GM23338 (cell line): Measurements from ENCODE around the gene P2RX7. TPM values are rescaled to one million over a fixed set of nuclear protein-coding genes. Genes with fewer than 3 reads are reported as not detected.

ENCODE experiments used
- ATAC-seq: fragments of 200-7000 bp; cut with Tn5 transposase; 3 replicates; pipeline ENCODE4 v1.9.1; 2020
- DNase-seq: peaks from one replicate; pipeline ENCODE4 v3.0.0-alpha.2; 2015; ENCODE audit warnings: low spot score
- H2AFZ ChIP-seq: fragments of 200-600 bp; sonication (generic); 2 replicates; pipeline ENCODE4 v1.8.0; 2016; ENCODE audit warnings: antibody characterized with exemption, mild to moderate bottlenecking, moderate library complexity
- H3F3A ChIP-seq: fragments of 200-600 bp; sonication (generic); replicated peaks from 2 replicates; pipeline ENCODE4 v1.8.0; 2017; ENCODE audit warnings: antibody characterized with exemption, mixed run types, low read depth
- H3K27ac ChIP-seq: fragments of 200-600 bp; sonication (generic); 2 replicates; pipeline ENCODE4 v1.6.1; 2016; ENCODE audit warnings: low read depth
- H3K27me3 ChIP-seq: fragments of 200-600 bp; sonication (generic); 2 replicates; pipeline ENCODE4 v1.8.0; 2016; ENCODE audit warnings: mild to moderate bottlenecking, mixed run types, moderate library complexity; ENCODE audit not compliant: insufficient read depth
- H3K36me3 ChIP-seq: fragments of 200-600 bp; sonication (generic); 2 replicates; pipeline ENCODE4 v1.8.0; 2016; ENCODE audit warnings: mild to moderate bottlenecking; ENCODE audit not compliant: insufficient read depth
- H3K4me1 ChIP-seq: fragments of 200-600 bp; sonication (generic); 2 replicates; pipeline ENCODE4 v1.8.0; 2016; ENCODE audit warnings: mild to moderate bottlenecking, moderate library complexity; ENCODE audit not compliant: insufficient read depth
- H3K4me2 ChIP-seq: fragments of 200-600 bp; sonication (generic); 2 replicates; pipeline ENCODE4 v1.7.1; 2017; ENCODE audit warnings: mixed run types
- H3K4me3 ChIP-seq: fragments of 200-600 bp; sonication (generic); 2 replicates; pipeline ENCODE4 v1.6.1; 2016; ENCODE audit warnings: mixed run types
- H3K79me2 ChIP-seq: fragments of 200-600 bp; sonication (generic); replicated peaks from 2 replicates; pipeline ENCODE4 v1.8.0; 2017; ENCODE audit warnings: mild to moderate bottlenecking; ENCODE audit not compliant: insufficient read depth
- H3K9me2 ChIP-seq: fragments of 200-600 bp; sonication (generic); 2 replicates; pipeline ENCODE4 v1.8.0; 2017; ENCODE audit not compliant: insufficient read depth
- H4K20me1 ChIP-seq: fragments of 200-600 bp; sonication (generic); replicated peaks from 2 replicates; pipeline ENCODE4 v1.8.0; 2017; ENCODE audit warnings: mild to moderate bottlenecking; ENCODE audit not compliant: insufficient read depth
- H3K27ac Mint-ChIP-seq: 2 replicates; pipeline ENCODE4 v1.8.0; 2020; ENCODE audit warnings: inconsistent platforms, mild to moderate bottlenecking, moderate library complexity, mixed read lengths
- H3K27me3 Mint-ChIP-seq: 3 replicates; pipeline ENCODE4 v1.8.0; 2022; ENCODE audit warnings: low read depth, mild to moderate bottlenecking, moderate library complexity, mixed read lengths, inconsistent platforms; ENCODE audit not compliant: insufficient read depth, poor library complexity
- H3K36me3 Mint-ChIP-seq: 3 replicates; pipeline ENCODE4 v1.8.0; 2021; ENCODE audit warnings: low read depth, mild to moderate bottlenecking, inconsistent platforms, moderate library complexity, mixed read lengths
- H3K4me1 Mint-ChIP-seq: 3 replicates; pipeline ENCODE4 v1.8.0; 2020; ENCODE audit warnings: mild to moderate bottlenecking, inconsistent platforms, mixed read lengths
- H3K4me3 Mint-ChIP-seq: 3 replicates; pipeline ENCODE4 v1.8.0; 2021; ENCODE audit warnings: moderate library complexity, mild to moderate bottlenecking, inconsistent platforms, mixed read lengths
- H3K9me3 Mint-ChIP-seq: 3 replicates; pipeline ENCODE4 v1.8.0; 2020; ENCODE audit warnings: moderate library complexity, mild to moderate bottlenecking, inconsistent platforms, mixed read lengths
- CREB1 ChIP-seq: fragments of 250-450 bp; sonication (Bioruptor Pico); IDR thresholded peaks from 2 replicates; pipeline ENCODE4 v1.5.0; 2020; ENCODE audit warnings: low read depth, mild to moderate bottlenecking, moderate library complexity
- EZH2 ChIP-seq: fragments of 200-600 bp; sonication (generic); IDR thresholded peaks from one replicate; pipeline ENCODE4 v1.8.0; 2017; ENCODE audit warnings: antibody characterized with exemption, mild to moderate bottlenecking, low read depth; ENCODE audit not compliant: unreplicated experiment
- EZH2phosphoT487 ChIP-seq: fragments of 200-600 bp; sonication (generic); IDR thresholded peaks from one replicate; pipeline ENCODE4 v1.8.1; 2018; ENCODE audit warnings: antibody characterized with exemption; ENCODE audit not compliant: unreplicated experiment
- JUNB ChIP-seq: IDR thresholded peaks from one replicate; pipeline ENCODE4 v1.6.1; 2016; ENCODE audit warnings: antibody characterized with exemption; ENCODE audit not compliant: unreplicated experiment
- NANOG ChIP-seq: IDR thresholded peaks from 2 replicates; pipeline ENCODE4 v1.6.1; 2016; ENCODE audit warnings: antibody characterized with exemption, borderline replicate concordance
- POLR2AphosphoS5 ChIP-seq: IDR thresholded peaks from 2 replicates; pipeline ENCODE4 v1.6.1; 2016; ENCODE audit warnings: antibody characterized with exemption, low read depth
- STAT1 ChIP-seq: IDR thresholded peaks from one replicate; pipeline ENCODE4 v1.6.1; 2016; ENCODE audit warnings: antibody characterized with exemption; ENCODE audit not compliant: unreplicated experiment
- ZNF114 ChIP-seq: fragments of 250-450 bp; sonication (Bioruptor Pico); IDR thresholded peaks from 2 replicates; pipeline ENCODE4 v1.5.0; 2020; ENCODE audit warnings: mild to moderate bottlenecking, moderate library complexity
- ZNF331 ChIP-seq: fragments of 250-450 bp; sonication (Bioruptor Pico); IDR thresholded peaks from 2 replicates; pipeline ENCODE4 v1.5.0; 2020; ENCODE audit warnings: low read depth, mild to moderate bottlenecking, moderate library complexity
- polyA plus RNA-seq: library from polyadenylated mRNA; unstranded; fragments of >200 nt; fragmentation: Nextera tagmentation; extraction: Ambion mirVana; gene quantifications from 2 replicates; pipeline ENCODE4 v1.2.1, GENCODE V29; 2016
- total RNA-seq: library from RNA; depleted of rRNA; stranded (reverse); fragments of >200 nt; shearing (Covaris generic); gene quantifications from 2 replicates; pipeline ENCODE4 v1.2.3, GENCODE V29; 2014
- TF ChIP-seq, protein P1 (sequence below), 2 experiments: fragments of 200-600 bp in 1 of 2; sonication (generic) in 1 of 2; conservative IDR thresholded peaks; 2 replicates each; pipeline versions ENCODE4 v1.5.1 to v1.6.1; 2016 to 2017; ENCODE audit warnings: antibody characterized with exemption in 2 of 2, low read depth in 2 of 2, mild to moderate bottlenecking in 2 of 2, moderate library complexity in 1 of 2
- TF ChIP-seq, protein P2 (sequence below): fragments of 250-450 bp; sonication (Bioruptor Pico); IDR thresholded peaks from 2 replicates; pipeline ENCODE4 v1.5.0; 2020; ENCODE audit warnings: mild to moderate bottlenecking, moderate library complexity

Gene P2RX7
- total and polyA plus RNA-seq, 2 experiments from 2014 or later: 0.24 to 0.48 TPM

DNA sequence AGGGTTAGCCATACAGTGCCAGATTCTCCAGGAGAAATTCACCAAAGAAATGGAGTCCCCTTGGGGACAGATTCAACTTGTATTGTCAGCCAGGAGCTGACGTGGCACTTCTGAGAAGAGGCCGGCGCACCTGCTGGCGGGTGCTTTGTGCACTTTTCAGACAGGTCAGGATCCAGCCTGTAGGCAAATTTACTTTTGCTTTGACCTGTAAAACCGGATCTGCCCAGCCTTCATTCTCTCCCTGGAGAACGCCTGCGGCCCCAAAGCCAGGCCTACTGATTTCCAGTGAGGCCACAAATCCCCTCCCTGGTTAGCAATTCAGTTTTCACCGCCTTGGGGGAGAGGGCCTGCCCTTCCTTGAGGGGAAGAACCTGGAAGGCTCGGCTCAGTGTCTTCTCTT, 94.6 kb downstream of the P2RX7 start (continued):
- no peak for TF ChIP-seq EZH2
- TF ChIP-seq, protein P1, sequence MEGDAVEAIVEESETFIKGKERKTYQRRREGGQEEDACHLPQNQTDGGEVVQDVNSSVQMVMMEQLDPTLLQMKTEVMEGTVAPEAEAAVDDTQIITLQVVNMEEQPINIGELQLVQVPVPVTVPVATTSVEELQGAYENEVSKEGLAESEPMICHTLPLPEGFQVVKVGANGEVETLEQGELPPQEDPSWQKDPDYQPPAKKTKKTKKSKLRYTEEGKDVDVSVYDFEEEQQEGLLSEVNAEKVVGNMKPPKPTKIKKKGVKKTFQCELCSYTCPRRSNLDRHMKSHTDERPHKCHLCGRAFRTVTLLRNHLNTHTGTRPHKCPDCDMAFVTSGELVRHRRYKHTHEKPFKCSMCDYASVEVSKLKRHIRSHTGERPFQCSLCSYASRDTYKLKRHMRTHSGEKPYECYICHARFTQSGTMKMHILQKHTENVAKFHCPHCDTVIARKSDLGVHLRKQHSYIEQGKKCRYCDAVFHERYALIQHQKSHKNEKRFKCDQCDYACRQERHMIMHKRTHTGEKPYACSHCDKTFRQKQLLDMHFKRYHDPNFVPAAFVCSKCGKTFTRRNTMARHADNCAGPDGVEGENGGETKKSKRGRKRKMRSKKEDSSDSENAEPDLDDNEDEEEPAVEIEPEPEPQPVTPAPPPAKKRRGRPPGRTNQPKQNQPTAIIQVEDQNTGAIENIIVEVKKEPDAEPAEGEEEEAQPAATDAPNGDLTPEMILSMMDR (conservative IDR thresholded peaks at IDR 0.05; ENCODE audit: low read depth in 2 of 2): no peak
- no peak for TF ChIP-seq ZNF114 (CRISPR knock-in tag)
- TF ChIP-seq POLR2AphosphoS5: no peak

DNA sequence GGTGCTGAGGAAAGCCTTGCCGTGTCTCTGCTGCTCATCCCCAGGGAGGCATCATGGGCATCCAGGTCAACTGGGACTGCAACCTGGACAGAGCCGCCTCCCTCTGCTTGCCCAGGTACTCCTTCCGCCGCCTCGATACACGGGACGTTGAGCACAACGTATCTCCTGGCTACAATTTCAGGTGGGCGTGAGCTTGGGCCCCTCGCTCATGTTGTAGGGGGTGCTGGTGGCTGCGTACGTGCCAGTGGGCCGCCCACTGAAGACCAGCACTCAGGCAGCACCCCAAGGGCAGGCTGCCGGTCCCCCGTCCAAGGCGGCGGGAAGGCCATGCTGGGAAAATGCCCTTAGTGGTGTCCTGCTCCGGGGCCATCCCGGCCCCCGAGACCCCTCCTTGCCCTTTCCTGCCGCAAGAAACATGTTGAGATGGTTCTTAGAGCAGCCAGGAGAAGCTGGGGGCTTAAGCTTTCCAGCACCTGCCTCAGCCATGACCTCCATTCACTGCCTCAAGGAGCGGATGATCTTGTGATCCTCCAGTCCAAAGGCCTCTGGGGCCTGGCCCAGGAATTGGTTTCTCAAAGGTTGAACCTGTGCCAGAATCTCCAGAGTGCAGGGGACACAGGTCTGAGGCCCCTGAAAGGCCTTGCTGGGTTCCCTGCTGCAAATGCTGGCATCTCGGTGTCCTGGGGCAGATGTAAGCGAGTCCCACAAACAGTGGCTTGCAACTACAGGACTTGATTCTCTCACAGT, 96.4 kb downstream of the P2RX7 start:
- Histone ChIP-seq H3K27me3 (no peaks in the 10 kb centered on the region), H4K20me1 (no peaks in the 10 kb centered on the region), H3F3A (no peaks in the 10 kb centered on the region), H3K4me2 (no peak overlapping the region), H3K27ac (no peak overlapping the region; the same call in 1 of the 2 replicates), H3K79me2 (no peaks in the 10 kb centered on the region), H2AFZ (no peak overlapping the region), H3K4me3 (no peak overlapping the region), H3K4me1 (no peaks in the 10 kb centered on the region), H3K36me3 (0 out of 2 replicates have a peak, but pooled peaks cover 2% of the 10 kb centered on the region), H3K9me2 (no peaks in the 10 kb centered on the region)
- H3K27me3 Mint-ChIP-seq: peaks cover 2% of the 10 kb centered on the region
- no peaks in the 10 kb centered on the region for H3K9me3 Mint-ChIP-seq
- ATAC-seq (no peak), DNase-seq (no peak)
- H3K27ac Mint-ChIP-seq: no peak overlapping the region
- peaks cover 3% of the 10 kb centered on the region for H3K36me3 Mint-ChIP-seq
- TF ChIP-seq STAT1 (no peak), JUNB (no peak), NANOG (no peak), POLR2AphosphoS5 (no peak), ZNF331 (CRISPR knock-in tag) (no peak), EZH2phosphoT487 (no peak), CREB1 (CRISPR knock-in tag) (no peak)
- TF ChIP-seq, protein P1 (conservative IDR thresholded peaks at IDR 0.05; ENCODE audit: low read depth in 2 of 2): no peak
- TF ChIP-seq, protein P2, sequence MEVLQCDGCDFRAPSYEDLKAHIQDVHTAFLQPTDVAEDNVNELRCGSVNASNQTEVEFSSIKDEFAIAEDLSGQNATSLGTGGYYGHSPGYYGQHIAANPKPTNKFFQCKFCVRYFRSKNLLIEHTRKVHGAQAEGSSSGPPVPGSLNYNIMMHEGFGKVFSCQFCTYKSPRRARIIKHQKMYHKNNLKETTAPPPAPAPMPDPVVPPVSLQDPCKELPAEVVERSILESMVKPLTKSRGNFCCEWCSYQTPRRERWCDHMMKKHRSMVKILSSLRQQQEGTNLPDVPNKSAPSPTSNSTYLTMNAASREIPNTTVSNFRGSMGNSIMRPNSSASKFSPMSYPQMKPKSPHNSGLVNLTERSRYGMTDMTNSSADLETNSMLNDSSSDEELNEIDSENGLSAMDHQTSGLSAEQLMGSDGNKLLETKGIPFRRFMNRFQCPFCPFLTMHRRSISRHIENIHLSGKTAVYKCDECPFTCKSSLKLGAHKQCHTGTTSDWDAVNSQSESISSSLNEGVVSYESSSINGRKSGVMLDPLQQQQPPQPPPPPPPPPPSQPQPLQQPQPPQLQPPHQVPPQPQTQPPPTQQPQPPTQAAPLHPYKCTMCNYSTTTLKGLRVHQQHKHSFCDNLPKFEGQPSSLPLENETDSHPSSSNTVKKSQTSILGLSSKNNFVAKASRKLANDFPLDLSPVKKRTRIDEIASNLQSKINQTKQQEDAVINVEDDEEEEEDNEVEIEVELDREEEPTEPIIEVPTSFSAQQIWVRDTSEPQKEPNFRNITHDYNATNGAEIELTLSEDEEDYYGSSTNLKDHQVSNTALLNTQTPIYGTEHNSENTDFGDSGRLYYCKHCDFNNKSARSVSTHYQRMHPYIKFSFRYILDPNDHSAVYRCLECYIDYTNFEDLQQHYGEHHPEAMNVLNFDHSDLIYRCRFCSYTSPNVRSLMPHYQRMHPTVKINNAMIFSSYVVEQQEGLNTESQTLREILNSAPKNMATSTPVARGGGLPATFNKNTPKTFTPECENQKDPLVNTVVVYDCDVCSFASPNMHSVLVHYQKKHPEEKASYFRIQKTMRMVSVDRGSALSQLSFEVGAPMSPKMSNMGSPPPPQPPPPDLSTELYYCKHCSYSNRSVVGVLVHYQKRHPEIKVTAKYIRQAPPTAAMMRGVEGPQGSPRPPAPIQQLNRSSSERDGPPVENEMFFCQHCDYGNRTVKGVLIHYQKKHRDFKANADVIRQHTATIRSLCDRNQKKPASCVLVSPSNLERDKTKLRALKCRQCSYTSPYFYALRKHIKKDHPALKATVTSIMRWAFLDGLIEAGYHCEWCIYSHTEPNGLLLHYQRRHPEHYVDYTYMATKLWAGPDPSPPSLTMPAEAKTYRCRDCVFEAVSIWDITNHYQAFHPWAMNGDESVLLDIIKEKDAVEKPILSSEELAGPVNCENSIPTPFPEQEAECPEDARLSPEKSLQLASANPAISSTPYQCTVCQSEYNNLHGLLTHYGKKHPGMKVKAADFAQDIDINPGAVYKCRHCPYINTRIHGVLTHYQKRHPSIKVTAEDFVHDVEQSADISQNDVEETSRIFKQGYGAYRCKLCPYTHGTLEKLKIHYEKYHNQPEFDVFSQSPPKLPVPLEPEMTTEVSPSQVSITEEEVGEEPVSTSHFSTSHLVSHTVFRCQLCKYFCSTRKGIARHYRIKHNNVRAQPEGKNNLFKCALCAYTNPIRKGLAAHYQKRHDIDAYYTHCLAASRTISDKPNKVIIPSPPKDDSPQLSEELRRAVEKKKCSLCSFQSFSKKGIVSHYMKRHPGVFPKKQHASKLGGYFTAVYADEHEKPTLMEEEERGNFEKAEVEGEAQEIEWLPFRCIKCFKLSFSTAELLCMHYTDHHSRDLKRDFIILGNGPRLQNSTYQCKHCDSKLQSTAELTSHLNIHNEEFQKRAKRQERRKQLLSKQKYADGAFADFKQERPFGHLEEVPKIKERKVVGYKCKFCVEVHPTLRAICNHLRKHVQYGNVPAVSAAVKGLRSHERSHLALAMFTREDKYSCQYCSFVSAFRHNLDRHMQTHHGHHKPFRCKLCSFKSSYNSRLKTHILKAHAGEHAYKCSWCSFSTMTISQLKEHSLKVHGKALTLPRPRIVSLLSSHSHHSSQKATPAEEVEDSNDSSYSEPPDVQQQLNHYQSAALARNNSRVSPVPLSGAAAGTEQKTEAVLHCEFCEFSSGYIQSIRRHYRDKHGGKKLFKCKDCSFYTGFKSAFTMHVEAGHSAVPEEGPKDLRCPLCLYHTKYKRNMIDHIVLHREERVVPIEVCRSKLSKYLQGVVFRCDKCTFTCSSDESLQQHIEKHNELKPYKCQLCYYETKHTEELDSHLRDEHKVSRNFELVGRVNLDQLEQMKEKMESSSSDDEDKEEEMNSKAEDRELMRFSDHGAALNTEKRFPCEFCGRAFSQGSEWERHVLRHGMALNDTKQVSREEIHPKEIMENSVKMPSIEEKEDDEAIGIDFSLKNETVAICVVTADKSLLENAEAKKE (CRISPR knock-in tag): no peak
- no peak overlapping the region for H3K4me3 Mint-ChIP-seq
- peaks cover 3% of the 10 kb centered on the region; the same call in 2 of the 3 replicates for H3K4me1 Mint-ChIP-seq
